HG03354 (cell line): ENCODE data around the gene SHISAL2A.

Source experiments
- ATAC-seq: cut with Tn5 transposase; IDR thresholded peaks from one replicate; pipeline ENCODE4 v1.9.1; 2021; ENCODE audit warnings: mild to moderate bottlenecking; ENCODE audit not compliant: unreplicated experiment, poor library complexity, severe bottlenecking

SHISAL2A gene

GRCh38 chr1:52632732-52633290, at the start of gene SHISAL2A:
Gene SHISAL2A, plus strand, starts transcription at chr1:52633168. Its CDS starts 326 bp downstream, at chr1:52633494.
- ATAC-seq, result no peak

GRCh38 chr1:52585474-52585873, 47.5 kb upstream of the SHISAL2A start:
- ATAC-seq, result no peak

- ATAC-seq, result no peak
Measured at GRCh38 chr1:52588027-52588426, 44.9 kb upstream of the SHISAL2A start.

- no peak for ATAC-seq
Measured at GRCh38 chr1:52588535-52588934, 44.4 kb upstream of the SHISAL2A start.

GRCh38 chr1:52590266-52590665, 42.7 kb upstream of the SHISAL2A start:
- ATAC-seq, result no peak

GRCh38 chr1:52592637-52593323, 40.2 kb upstream of the SHISAL2A start:
- no peak for ATAC-seq

GRCh38 chr1:52593495-52593894, 39.5 kb upstream of the SHISAL2A start:
- no peak for ATAC-seq

GRCh38 chr1:52595061-52595460, 37.9 kb upstream of the SHISAL2A start:
- ATAC-seq, result no peak

GRCh38 chr1:52597912-52598311, 35.1 kb upstream of the SHISAL2A start:
- no peak for ATAC-seq

GRCh38 chr1:52598729-52599128, 34.2 kb upstream of the SHISAL2A start:
- no peak for ATAC-seq

GRCh38 chr1:52599236-52599635, 33.7 kb upstream of the SHISAL2A start:
- no peak for ATAC-seq

- no peak for ATAC-seq
Measured at GRCh38 chr1:52600533-52601179, 32.3 kb upstream of the SHISAL2A start.

GRCh38 chr1:52601519-52601918, 31.4 kb upstream of the SHISAL2A start:
- no peak for ATAC-seq

- no peak for ATAC-seq
Measured at GRCh38 chr1:52601991-52602855, 30.7 kb upstream of the SHISAL2A start, which contains the start of gene GPX7. Gene GPX7, plus strand, starts transcription at chr1:52602371. Its CDS starts 39 bp downstream, at chr1:52602410.

GRCh38 chr1:52602856-52603600, 29.9 kb upstream of the SHISAL2A start:
- no peak for ATAC-seq

- no peak for ATAC-seq
Measured at GRCh38 chr1:52603630-52604029, 29.3 kb upstream of the SHISAL2A start.

GRCh38 chr1:52604063-52604770, 28.8 kb upstream of the SHISAL2A start:
- ATAC-seq, result no peak

GRCh38 chr1:52613636-52614373, 19.2 kb upstream of the SHISAL2A start:
- ATAC-seq, result no peak
